SK-N-SH (cell line): ENCODE data around the gene TTC31. TPM values are rescaled to one million over a fixed set of nuclear protein-coding genes. Genes with fewer than 3 reads are reported as not detected.

ENCODE experiments used
- CTCF ChIA-PET: fragments of 300-600, 350-600 bp; formaldehyde crosslinking; extraction: SDS; loops from one replicate; lab custom pipeline; 2021; lab: Yijun Ruan, JAX
- POLR2A ChIA-PET: fragments of 350-600 bp; sonication (Branson Sonifier 250); formaldehyde crosslinking; extraction: SDS; loops from one replicate; lab custom pipeline; 2020; ENCODE audit warnings: antibody characterized with exemption, inconsistent platforms; lab: Yijun Ruan, JAX
- DNase-seq: peaks from one replicate; pipeline ENCODE4 v3.0.0; 2012
- H2AFZ ChIP-seq: fragments of 200-600 bp; sonication (generic); 2 replicates; pipeline ENCODE4 v1.8.1; 2016; ENCODE audit warnings: antibody characterized with exemption, mild to moderate bottlenecking, low read depth
- H3F3A ChIP-seq: fragments of 200-600 bp; sonication (generic); replicated peaks from 2 replicates; pipeline ENCODE3; 2016; ENCODE audit warnings: antibody characterized with exemption, mild to moderate bottlenecking; ENCODE audit not compliant: insufficient read depth
- H3K27ac ChIP-seq, 2 experiments: fragments of 200-500 bp in 1 of 2; fragments of 200-600 bp in 1 of 2; sonication (Bioruptor generic) in 1 of 2; sonication (generic), shearing (Covaris generic) in 1 of 2; 2 replicates each; pipeline versions ENCODE4 v1.5.1 to v1.6.1; 2014 to 2016; ENCODE audit warnings: low read depth in 2 of 2, inconsistent platforms in 1 of 2, low read length in 1 of 2, mild to moderate bottlenecking in 1 of 2, mixed read lengths in 1 of 2
- H3K27me3 ChIP-seq: fragments of 200-600 bp; sonication (generic), shearing (Covaris generic); 2 replicates; pipeline ENCODE4 v1.6.1; 2016; ENCODE audit warnings: mixed run types; ENCODE audit not compliant: insufficient read depth
- H3K36me3 ChIP-seq, 2 experiments: fragments of 200-500 bp in 1 of 2; fragments of 200-600 bp in 1 of 2; sonication (Bioruptor generic) in 1 of 2; sonication (generic) in 1 of 2; replicated peaks in 1 of 2; 2 replicates each; pipeline versions ENCODE3 to v1.5.1; 2014 to 2016; ENCODE audit warnings: low read length in 1 of 2, mild to moderate bottlenecking in 1 of 2; ENCODE audit not compliant: insufficient read depth in 2 of 2, control insufficient read depth in 1 of 2
- H3K4me1 ChIP-seq, 2 experiments: fragments of 200-500 bp in 1 of 2; fragments of 200-600 bp in 1 of 2; sonication (Bioruptor generic) in 1 of 2; sonication (generic), shearing (Covaris generic) in 1 of 2; 2 replicates each; pipeline versions ENCODE4 v1.5.1 to v1.6.1; 2014 to 2016; ENCODE audit warnings: low read depth in 1 of 2, low read length in 1 of 2, mixed run types in 1 of 2; ENCODE audit not compliant: insufficient read depth in 2 of 2, control insufficient read depth in 1 of 2
- H3K4me2 ChIP-seq: fragments of 200-600 bp; sonication (generic), shearing (Covaris generic); 2 replicates; pipeline ENCODE4 v1.6.1; 2017; ENCODE audit warnings: mixed run types
- H3K4me3 ChIP-seq, 2 experiments: fragments of 200-500 bp in 1 of 2; fragments of 200-600 bp in 1 of 2; sonication (Bioruptor generic) in 1 of 2; sonication (generic), shearing (Covaris generic) in 1 of 2; 2 replicates each; pipeline versions ENCODE4 v1.5.1 to v1.8.1; 2014 to 2016; ENCODE audit warnings: low read depth in 2 of 2, inconsistent platforms in 1 of 2, low read length in 1 of 2, mild to moderate bottlenecking in 1 of 2, mixed read lengths in 1 of 2, moderate library complexity in 1 of 2
- H3K79me2 ChIP-seq: fragments of 200-600 bp; sonication (generic); 2 replicates; pipeline ENCODE4 v1.8.1; 2017; ENCODE audit warnings: mild to moderate bottlenecking; ENCODE audit not compliant: insufficient read depth
- H3K9ac ChIP-seq: fragments of 200-600 bp; sonication (generic); 2 replicates; pipeline ENCODE4 v1.6.1; 2017; ENCODE audit warnings: mixed run types
- H3K9me2 ChIP-seq: fragments of 200-600 bp; sonication (generic); 2 replicates; pipeline ENCODE4 v1.6.1; 2017; ENCODE audit warnings: mixed run types
- H3K9me3 ChIP-seq: fragments of 200-600 bp; sonication (generic); 2 replicates; pipeline ENCODE4 v1.6.1; 2017; ENCODE audit warnings: mixed run types, mild to moderate bottlenecking, moderate library complexity
- H4K20me1 ChIP-seq: fragments of 200-600 bp; sonication (generic); 2 replicates; pipeline ENCODE4 v1.6.1; 2017; ENCODE audit warnings: mild to moderate bottlenecking, mixed run types; ENCODE audit not compliant: insufficient read depth
- CTCF ChIP-seq: fragments of 200-600 bp; sonication (generic); IDR thresholded peaks from 2 replicates; pipeline ENCODE4 v1.6.1; 2017; ENCODE audit warnings: antibody characterized with exemption, mild to moderate bottlenecking, moderate library complexity
- GABPA ChIP-seq: IDR thresholded peaks from 2 replicates; pipeline ENCODE4 v1.4.0; 2012; ENCODE audit warnings: low read depth, mild to moderate bottlenecking
- JUND ChIP-seq: IDR thresholded peaks from 2 replicates; pipeline ENCODE4 v1.4.0; 2012
- MXI1 ChIP-seq: IDR thresholded peaks from 2 replicates; pipeline ENCODE4 v1.6.1; 2012; ENCODE audit warnings: mild to moderate bottlenecking, low read depth, low read length, improper control_type of control experiment
- NFIC ChIP-seq: IDR thresholded peaks from 2 replicates; pipeline ENCODE4 v1.4.0; 2012; ENCODE audit warnings: borderline replicate concordance
- POLR2AphosphoS5 ChIP-seq: IDR thresholded peaks from 2 replicates; pipeline ENCODE4 v1.6.1; 2012; ENCODE audit warnings: low read depth, low read length
- TCF12 ChIP-seq: IDR thresholded peaks from 2 replicates; pipeline ENCODE4 v1.4.0; 2012
- TEAD4 ChIP-seq: IDR thresholded peaks from 2 replicates; pipeline ENCODE4 v1.4.0; 2012; ENCODE audit warnings: mild to moderate bottlenecking, borderline replicate concordance; ENCODE audit not compliant: insufficient read depth
- USF2 ChIP-seq: fragments of 150-350 bp; IDR thresholded peaks from 2 replicates; pipeline ENCODE4 v1.6.1; 2017; ENCODE audit warnings: antibody characterized with exemption, low read length, low read depth, borderline replicate concordance
- YY1 ChIP-seq: IDR thresholded peaks from 2 replicates; pipeline ENCODE4 v1.4.0; 2012; ENCODE audit warnings: low read depth, mild to moderate bottlenecking
- WGBS: methylation state at CpG from one replicate; pipeline ENCODE4 v1.1.6; 2017; ENCODE audit warnings: low lambda C conversion rate; 5-methylcytosine and 5-hydroxymethylcytosine counted together
- polyA plus RNA-seq, 3 experiments: library from polyadenylated mRNA; depleted of rRNA; stranded (reverse); fragments of >200 nt; gene quantifications; 2 replicates each; pipeline ENCODE4 v1.2.3, GENCODE V29; 2012

Gene TTC31
- polyA plus RNA-seq, 1 of the 3 experiments (the other 2 are of a cell fraction) = 27.9 TPM

- H3K27ac ChIP-seq = no peak overlapping the region
- CTCF ChIA-PET = interaction anchor here (1.0 to 7.5 kb wide), 5 partner anchors 9 to 87 kb away, joined by 3 to 56 read pairs (median 3); partner anchors contain the start of genes CCDC142 and TTC31
- no peak overlapping the region for H3K9ac ChIP-seq
- POLR2A ChIA-PET = interaction anchor here (0.5 to 1.0 kb wide), 2 partner anchors 11 to 81 kb away, joined by 3 to 6 read pairs; partner anchors contain the start of gene TLX2
- no peaks in the 10 kb centered on the region for H3K9me2 ChIP-seq
- 95% methylated on average over 43 of the region's 45 CpGs for WGBS
- no peak for TF ChIP-seq CTCF
- no peak for TF ChIP-seq YY1
- H3F3A ChIP-seq = peaks cover 17% of the 10 kb centered on the region
- DNase-seq = no peak
- H2AFZ ChIP-seq = no peak overlapping the region
- no peak overlapping the region for H3K4me3 ChIP-seq
- H3K9me3 ChIP-seq = no peaks in the 10 kb centered on the region
- H3K36me3 ChIP-seq = peaks cover 15 to 20% of the 10 kb centered on the region in 2 experiments
- H3K4me1 ChIP-seq = peaks cover 19 to 43% of the 10 kb centered on the region in 2 experiments; a peak in 3 of 4 replicates
- no peak overlapping the region for H3K4me2 ChIP-seq
- no peaks in the 10 kb centered on the region for H3K27me3 ChIP-seq
- H4K20me1 ChIP-seq = no peaks in the 10 kb centered on the region
- H3K79me2 ChIP-seq = peaks cover 17% of the 10 kb centered on the region; the same call in 1 of the 2 replicates
Observed at GRCh38 chr2:74503506-74504475, 20.9 kb downstream of the TTC31 start.

- Histone ChIP-seq H4K20me1 (no peaks in the 10 kb centered on the region), H3K9me2 (no peaks in the 10 kb centered on the region), H3K79me2 (peaks cover 17% of the 10 kb centered on the region; the same call in 1 of the 2 replicates), H3K27ac (no peak overlapping the region), H3K36me3 (peaks cover 15 to 20% of the 10 kb centered on the region in 2 experiments), H3F3A (peaks cover 23% of the 10 kb centered on the region), H3K4me1 (peaks cover 19 to 45% of the 10 kb centered on the region in 2 experiments; a peak in 3 of 4 replicates), H2AFZ (no peak overlapping the region), H3K4me2 (no peak overlapping the region), H3K4me3 (no peak overlapping the region), H3K9ac (no peak overlapping the region), H3K27me3 (no peaks in the 10 kb centered on the region), H3K9me3 (no peaks in the 10 kb centered on the region)
- DNase-seq = no peak
- CTCF ChIA-PET = interaction anchor here (1.1 to 7.5 kb wide), 4 partner anchors 8 to 28 kb away, joined by 3 to 56 read pairs (median 7); partner anchors contain the start of genes CCDC142 and TTC31
- POLR2A ChIA-PET = interaction anchor here (0.5 to 1.0 kb wide), 2 partner anchors 10 to 82 kb away, joined by 3 to 6 read pairs; partner anchors contain the start of gene TLX2
- TF ChIP-seq JUND (no peak), POLR2AphosphoS5 (no peak), GABPA (no peak), TCF12 (no peak), MXI1 (no peak), TEAD4 (no peak), NFIC (no peak), USF2 (no peak)
- whole genome bisulfite sequencing = 97% methylated on average over 3 of the region's 3 CpGs
Observed at GRCh38 chr2:74504591-74504990, 21.7 kb downstream of the TTC31 start.
